Measurements from ENCODE around the gene PSAPL1.

The PSAPL1 gene

DNA sequence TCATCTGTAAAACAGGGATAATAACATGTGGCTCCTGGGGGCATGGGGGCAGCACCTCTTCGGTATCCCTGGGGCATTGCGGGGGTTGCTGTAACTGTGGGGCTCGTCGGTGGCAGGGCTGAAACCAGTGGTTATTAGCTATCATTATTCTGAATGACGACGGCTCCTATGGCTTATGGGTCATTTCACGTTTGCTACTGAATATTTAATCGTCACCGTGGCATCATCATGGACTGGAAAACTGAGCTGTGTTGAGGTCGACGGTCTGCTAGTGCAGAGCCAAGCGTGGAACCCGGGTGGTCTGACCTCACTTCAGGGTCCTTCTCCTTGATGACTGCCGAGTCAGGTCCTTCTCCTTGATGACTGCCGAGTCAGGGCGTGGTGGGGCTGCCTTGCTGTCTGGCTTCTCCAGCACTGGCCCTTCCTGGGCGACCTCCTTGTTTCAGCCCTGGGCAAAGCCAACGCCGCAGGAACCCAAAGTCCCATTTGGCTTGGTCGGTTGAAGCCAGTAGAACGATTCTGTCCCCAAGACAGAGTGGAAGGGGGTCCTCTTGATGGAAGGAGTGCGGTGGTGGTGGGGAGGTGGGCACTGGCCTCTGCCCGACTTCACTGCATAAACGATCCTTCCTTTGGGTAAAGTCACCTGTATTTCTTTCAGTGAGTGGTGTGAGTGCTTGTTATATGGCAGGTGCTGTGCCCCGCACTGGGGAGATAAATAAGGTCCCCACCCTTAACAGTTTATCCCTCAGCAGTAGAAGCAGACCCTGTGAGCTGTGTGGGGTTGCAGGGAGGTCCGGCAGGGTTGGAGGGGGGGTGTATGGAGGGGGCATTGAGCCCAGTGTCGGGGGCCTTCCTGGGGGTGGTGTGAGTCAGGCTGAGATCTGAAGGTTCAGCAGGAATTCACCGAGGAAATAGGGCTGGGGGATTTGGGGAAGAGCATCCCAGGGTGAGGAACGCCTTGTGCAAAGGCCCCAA, 40.8 kb downstream of the PSAPL1 start:
- no peak for DNase-seq

DNA sequence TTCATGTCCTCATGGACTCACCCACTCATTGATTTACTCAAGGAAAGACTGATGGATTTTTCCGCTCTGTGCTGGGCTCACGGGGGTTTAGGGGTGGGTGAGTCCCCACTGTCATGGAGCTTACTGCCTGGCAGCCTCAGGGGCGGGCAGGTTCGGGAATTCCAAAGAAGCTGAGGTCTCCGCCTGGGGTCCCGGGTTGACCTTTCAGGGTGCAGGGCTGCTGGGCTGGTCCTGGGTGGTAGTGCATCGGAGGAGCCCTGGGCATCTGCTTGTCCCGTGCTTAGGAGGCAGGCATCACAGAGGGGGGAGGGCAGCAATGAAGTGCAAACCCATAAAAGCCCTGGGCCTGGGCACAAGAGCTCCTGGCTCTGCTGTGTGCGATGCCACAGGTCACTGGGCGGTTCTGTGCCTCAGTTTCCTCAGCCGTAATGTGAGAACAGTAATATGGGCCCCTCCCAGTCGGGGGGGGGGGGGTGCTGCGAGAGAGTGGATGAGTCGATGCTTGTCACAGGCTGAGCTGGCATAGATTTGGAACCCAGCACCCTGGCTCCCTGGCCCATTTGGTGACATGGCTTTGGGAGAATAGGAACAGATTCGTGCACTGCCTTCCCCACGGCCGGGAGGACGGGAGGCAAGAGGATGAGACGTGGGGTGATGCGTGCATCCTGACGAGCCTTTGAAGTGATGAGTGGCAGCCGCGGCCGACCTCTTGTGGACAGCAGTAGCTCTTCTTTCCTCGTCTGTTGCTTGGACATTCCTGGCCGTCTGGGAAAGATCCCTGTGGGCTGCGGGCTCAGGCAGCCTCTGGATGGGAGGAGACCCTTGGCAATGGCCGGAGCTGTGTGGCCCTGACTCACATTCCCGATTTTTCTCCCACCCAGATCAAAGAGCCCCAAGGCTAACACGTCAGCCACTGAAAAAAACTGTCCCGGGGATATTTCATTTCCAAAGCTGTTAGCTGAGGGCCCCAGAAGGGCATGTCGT, 42.0 kb downstream of the PSAPL1 start:
- no peak for DNase-seq

DNA sequence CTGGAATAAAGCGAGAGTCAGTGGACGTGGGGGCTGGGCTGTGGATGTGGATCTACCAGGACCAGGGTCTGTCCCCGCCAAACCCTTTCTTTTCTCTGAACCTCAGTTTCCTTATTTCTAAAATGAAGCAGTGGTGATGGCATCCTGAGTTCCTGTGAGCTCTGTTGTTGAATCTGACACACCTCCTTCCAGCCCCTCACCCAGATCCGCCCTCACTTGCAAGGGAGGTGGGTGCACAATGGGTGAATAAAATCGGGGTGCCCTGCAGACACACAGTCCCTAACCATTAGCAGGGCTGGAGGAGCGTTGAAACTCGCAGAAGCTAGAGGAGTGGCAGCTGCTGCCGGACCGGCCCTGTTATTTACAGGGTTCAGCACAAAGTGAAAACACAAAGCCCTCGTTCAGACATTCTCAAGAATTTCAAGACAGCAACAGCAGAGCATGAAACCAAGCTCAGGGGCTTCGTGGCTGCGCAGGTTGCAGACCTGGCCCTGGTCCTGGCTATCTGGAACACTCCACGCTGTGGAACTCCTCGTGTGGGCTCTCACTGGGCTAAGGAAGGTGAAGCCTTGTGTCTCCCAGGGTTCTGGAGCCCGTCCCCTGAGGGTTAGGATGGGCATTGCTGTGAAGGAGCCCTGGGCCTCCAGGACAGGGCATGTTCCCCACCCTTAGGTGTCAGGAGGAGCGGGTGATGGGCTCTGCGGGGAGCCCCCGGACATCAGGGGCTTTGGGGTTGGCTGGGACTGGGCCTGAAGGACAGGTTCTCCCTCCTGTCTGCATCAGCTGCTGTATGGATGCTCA, 42.9 kb downstream of the PSAPL1 start:
- DNase-seq = no peak

DNA sequence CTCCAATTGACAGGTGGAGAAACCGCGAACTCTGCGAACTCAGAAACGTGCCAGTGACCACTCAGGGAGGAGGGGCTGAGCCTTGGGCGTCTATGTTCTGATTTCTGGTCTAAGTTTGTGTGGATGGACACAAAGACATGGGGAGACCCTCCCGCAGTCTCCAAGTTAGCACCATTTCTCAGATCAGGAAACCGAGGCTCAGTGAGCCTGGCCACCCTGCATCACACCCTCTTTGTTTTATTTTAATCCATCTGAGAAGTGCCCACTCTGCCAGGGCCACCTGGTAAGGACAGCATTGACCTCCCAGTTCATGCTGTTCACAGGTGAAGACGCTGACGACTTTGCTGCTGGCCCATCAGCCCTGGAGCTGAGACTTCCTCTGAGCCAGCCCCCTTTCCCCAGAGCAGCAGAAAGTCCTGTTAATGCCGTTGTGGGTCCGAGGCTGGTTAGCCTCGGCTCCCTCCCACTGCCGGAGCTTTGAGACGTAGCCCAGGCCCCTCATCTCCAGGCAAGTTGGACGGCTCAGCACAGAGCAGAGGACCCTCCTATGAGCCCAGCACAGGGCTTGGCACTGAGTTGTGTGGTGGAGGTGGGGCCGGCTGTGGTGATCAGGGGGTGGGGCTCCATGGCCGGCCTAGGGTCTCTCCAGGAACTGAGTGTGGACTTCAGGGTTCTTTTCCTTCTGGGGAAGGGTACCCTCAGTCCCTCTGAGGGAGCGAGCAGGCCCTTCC, 43.7 kb downstream of the PSAPL1 start:
- DNase-seq = no peak

DNA sequence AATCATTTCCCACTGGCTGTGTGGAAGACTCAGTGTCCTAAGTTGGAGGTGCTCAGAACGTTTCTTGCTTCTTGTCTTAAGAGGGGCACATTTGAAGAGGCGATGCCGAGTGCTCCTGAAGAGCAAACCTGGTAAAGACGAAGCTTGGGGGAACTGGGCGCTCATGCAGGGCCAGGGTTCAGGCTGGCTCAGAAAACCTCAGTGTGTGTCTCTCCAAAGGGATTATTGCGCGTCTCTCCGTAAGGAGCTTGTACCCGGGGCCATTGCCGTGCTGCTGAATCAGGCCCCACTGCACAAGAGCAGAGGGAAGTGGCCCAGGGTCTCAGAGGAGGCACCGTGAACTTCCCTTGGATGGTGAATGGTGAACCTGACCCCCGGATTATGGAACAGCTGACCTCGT, 44.4 kb downstream of the PSAPL1 start:
- DNase-seq = no peak

DNA sequence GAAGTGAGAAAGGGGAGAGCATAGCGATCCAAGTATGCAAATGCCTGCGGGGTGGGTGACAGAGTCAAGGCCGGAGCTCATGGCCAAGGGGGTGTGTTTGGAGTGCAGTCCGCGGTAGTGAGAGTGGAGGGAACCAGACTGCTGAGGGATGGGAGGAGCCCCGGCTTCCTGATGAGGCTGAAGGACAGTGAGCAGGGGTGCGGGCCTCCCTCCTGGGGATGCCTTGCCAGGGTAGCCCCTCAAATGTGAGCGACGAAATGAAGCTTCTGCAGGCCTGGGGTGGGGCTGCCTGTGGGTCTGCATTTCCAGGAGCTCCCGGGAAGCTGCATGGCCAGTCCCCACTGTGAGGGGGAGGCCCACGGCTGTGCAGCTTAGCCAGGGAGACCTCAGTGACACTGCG, 45.0 kb downstream of the PSAPL1 start:
- DNase-seq = no peak

DNA sequence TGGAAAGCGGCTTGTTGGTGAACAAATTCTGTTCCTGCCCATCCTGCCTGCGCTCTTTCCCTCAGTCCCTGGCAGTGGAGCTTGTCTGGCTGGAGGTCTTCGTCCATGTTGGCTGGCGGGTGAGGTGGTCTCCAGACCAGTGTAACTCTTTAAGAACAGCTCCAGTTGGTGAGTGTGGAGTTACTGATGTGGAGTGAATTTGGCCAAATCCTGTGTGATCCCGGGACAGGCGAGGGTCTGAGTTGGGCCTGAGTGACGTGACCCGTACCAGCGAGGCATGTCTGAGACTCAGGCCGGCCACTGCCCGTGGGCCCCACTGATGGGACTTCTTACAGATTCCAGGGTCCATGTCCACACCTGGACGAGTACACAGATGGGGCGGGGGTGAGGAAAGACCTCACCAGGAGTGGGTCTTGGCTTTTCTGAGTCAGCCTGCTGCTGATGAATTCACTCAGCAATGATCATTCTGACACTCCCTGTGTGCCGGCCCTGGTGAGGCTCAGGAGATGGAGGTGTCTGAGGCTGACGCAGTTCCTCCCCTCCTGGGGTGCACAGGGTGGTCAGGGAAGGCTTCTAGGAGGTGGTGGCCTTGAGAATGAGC, 45.5 kb downstream of the PSAPL1 start:
- DNase-seq = no peak

DNA sequence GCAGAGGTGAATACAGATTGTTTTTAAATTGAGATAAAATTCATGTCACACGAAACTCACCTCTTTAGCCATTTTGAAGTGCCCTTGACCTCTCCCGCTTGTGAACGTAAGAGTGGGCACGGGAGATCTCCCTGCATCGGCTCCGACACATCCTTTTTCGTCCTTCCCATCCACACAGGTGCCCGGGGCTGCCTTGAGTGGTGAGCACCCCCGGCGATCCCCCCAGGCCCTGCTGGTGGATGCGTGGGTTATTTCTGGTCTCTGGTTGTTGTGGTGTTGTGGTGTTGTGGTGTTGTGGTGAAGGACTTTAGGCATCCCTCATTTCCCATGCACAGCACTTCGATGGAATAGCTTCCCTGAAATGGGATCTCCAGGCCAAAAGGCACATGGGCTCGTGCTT, 46.1 kb downstream of the PSAPL1 start:
- DNase-seq = no peak

DNA sequence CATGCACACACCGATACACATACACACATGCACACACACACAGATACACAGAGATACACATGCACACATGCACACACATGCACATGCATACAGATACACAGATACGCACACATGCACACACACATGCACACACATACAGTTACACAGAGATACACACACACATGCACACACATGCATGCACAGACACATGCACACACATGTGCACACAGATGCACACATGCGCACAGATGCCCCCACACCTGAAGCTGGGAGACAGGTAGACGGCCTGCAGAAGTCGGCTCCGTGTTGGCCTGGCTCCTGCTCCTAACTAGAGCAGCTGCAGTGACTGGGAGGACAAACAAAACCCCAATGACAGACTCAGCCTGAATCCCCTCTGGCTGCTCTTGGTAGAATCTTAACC, 46.8 kb downstream of the PSAPL1 start:
- DNase-seq = no peak

DNA sequence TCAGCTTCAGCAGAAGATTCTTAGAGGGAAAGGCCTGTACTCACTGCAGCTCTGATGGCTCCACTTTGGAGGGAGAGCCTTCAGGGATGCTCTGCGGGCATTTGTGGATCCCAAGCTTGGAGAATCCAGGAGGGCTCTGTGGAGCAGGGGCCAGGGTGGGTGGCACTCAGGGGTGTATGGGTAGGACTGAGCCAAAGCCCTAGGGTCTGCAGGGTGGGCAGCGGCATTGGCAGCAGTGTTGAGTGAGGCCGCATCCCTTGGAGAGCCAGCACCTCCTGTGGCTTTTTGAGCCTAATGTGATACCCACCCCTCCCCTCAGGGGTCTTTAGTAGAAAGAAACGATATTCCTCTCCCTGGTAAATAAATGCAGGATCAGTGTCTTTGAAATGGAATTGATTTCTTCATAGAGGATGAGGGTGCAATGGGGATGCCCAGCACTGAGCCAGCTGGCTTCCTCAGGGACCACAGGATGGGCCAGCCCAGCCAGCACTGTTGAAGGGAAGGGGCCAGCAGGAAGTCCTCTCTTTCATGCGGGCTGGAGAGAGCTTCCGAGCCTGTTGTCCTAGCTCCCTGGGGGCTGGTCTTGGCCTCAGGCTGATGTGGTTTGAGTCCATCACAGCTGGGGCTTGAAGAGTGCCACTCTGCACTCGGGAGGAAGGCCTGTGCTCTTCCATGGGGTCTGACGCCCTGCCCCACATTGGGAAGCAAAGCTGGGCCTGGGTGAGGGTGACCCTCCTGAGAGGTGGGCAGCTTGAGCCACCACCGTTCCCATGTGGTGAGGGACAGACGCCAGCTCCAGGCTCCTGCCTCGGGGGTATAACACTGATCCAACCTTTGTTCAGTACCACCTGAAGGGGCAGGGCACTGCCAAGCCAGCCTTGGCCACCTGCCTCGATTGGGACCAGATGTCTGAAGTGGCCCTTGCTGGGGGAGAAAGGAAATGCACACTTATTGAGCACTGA, 49.5 kb downstream of the PSAPL1 start:
- no peak for DNase-seq

DNA sequence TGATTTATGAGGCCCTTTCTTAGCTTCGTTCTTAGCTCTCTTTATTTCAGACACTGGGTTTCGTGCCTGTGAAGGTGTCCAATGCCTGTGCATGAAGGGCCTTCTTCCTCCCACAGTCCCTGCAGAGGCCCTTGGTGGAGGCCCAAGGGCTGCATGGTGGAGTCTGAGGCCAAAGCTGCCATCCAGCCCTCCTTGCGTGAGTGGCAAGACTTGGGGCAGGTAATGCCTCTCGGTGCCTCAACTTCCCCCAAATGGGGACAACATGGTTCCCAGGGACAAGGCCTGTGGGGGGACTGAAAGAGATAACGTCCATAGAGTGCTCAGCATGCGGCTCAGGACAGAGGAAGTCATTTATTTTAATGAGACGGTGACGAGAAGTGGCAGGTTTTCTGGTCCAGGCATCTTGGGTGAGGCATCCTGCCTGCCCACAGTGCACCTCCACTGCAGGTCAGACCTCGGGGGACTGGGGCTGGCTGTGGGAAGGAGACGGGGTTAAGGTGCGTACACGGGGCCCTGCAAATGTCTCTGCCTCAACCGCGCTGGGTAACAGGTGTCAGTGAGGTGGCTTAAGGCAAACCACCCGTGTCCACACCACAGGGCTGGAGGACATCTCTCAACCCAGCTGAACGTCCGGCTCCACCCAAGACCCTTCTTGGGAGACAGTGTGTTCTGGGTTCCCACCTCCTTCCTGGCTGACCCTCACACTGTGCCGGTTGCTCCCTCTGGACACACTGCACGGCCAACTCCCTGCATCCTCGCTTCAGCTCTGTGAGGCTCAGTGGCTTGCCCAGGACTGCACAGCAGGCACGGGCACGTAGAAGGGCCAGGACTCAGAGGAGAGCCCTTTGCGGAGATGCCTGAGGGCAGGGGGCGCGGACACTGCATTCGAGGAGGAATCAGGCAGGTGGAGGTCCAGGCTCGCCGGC, 50.5 kb downstream of the PSAPL1 start:
- DNase-seq = no peak

DNA sequence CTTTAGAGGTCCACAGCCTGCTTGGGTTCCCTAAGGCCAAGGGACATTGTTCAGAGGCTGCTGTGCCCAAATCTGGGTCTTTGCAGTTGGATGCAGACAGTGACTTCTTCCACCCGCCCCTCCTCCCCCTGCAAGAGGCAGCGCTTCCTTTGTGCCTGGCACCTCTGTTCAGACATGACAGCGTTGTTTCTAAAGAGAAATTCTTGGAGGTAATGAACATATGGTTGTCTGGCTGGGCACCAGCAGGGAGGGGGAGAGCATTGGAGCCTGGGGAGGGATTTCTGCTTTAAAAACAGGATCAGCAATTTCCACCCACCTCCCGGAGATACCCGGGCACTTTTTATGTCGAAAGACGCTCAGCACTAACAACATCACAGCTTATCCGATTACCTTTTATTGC, 51.5 kb downstream of the PSAPL1 start:
- DNase-seq = no peak

DNA sequence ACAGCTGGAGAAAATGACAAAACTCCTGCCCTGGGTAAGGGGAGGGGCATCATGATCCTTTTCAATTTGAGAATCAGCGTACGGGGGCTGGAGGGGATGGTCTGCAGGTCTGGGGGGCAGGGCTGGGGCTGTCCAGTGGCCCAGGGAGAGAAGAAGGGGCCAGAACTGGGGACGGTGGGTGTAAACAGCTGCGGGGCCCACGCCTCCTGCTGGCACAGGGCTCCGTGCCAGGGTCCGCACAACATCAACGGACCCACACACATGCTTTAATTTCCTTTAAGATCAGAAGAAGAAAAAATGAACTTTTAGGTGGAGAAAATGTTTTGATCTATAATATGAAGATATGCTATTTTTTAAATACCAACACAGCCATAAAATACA, 52.1 kb downstream of the PSAPL1 start:
- DNase-seq = no peak

DNA sequence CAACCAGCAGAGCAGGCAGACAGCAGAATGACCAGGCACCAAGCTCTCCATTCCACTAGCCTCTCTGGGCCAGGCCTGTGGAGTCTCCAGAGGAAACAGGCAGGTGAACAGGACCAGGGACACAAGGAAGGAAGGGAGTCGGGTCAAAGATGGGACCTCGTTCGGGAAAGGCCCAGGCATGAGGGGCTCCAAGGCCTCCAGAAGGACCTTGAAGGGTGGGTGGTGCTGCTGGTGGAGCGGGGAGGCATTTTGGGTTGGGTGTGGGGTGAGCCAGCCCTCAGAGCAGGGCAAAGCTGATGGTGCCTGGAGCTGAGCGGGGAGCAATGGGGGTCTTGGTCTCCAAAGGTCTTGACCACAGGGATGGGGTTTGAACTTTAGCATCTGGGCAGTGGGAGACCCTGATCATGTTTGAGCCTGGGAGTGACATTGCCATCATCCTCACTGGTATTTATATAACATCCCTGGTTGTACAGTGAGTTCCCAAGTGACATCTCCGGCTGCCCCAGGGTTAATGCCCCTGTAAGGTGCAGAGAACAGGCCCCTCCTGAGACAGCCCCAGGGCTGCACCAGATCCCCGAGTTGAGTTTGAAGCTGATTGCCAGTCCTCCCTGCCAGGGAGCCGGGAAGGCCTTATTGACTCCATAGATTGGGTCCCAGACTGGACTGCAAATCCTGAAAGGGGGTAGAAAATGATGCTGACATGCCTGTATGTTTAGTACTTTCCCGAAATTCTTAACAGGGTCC, 52.7 kb downstream of the PSAPL1 start:
- no peak for DNase-seq

DNA sequence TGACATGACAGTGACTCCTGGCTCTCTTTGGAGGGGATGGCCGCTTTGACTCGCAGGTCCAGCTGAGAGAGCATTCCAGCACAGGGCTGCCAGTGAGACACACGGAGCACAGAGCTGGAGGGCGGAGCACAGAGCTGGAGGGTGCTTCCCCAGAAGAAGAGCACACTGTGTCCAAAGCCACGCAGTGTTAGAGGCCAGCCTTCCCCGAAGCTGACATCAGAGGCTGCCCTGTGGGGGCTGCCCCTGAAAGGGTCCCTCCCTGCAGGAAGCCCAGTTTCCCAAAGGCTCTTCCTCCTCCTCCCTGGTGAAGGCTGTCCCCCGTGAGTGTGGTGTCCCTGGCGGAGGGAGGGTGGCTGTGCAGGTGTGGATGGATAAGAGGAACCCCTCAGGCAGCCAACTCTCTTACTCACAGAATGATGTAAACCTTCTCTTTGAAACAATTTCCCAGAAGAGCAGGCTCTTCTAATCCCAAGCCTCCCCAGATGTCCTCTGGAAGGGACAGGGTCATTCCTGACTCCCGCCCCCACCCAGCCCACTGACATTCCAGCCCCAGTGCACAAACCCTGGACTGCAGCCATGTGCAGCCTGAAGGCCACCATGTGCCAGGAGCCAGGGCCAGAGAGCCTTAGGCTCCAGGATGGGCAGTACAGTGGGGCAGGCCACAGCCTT, 53.4 kb downstream of the PSAPL1 start:
- no peak for DNase-seq

Data from RPMI8226 (cell line).